OCI-LY7 (cell line): ENCODE data around the gene RAB44.

ENCODE experiments used
- EZH2phosphoT487 ChIP-seq: fragments of 200-600 bp; sonication (generic); IDR thresholded peaks from 2 replicates; pipeline ENCODE4 v1.6.1; 2018; ENCODE audit warnings: low read depth, borderline replicate concordance, mild to moderate bottlenecking, mixed run types, antibody characterized with exemption, low read length, moderate library complexity, mixed read lengths
- TF ChIP-seq, protein P1 (sequence below): fragments of 200-600 bp; sonication (generic); conservative IDR thresholded peaks from 2 replicates; pipeline ENCODE4 v1.5.1; 2014; ENCODE audit warnings: mild to moderate bottlenecking, antibody characterized with exemption, low read length, moderate library complexity, mixed read lengths

GRCh38 chr6:36682328-36683144, 15.1 kb upstream of the RAB44 start:
- TF ChIP-seq, protein P1, sequence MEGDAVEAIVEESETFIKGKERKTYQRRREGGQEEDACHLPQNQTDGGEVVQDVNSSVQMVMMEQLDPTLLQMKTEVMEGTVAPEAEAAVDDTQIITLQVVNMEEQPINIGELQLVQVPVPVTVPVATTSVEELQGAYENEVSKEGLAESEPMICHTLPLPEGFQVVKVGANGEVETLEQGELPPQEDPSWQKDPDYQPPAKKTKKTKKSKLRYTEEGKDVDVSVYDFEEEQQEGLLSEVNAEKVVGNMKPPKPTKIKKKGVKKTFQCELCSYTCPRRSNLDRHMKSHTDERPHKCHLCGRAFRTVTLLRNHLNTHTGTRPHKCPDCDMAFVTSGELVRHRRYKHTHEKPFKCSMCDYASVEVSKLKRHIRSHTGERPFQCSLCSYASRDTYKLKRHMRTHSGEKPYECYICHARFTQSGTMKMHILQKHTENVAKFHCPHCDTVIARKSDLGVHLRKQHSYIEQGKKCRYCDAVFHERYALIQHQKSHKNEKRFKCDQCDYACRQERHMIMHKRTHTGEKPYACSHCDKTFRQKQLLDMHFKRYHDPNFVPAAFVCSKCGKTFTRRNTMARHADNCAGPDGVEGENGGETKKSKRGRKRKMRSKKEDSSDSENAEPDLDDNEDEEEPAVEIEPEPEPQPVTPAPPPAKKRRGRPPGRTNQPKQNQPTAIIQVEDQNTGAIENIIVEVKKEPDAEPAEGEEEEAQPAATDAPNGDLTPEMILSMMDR: no peak
- TF ChIP-seq EZH2phosphoT487: no peak
